HepG2 (cell line): ENCODE data around the gene GEMIN4. TPM values are rescaled to one million over a fixed set of nuclear protein-coding genes. Genes with fewer than 3 reads are reported as not detected.

Source experiments
- ATAC-seq: fragments of 200-7000 bp; cut with Tn5 transposase; 3 replicates; pipeline ENCODE4 v1.9.1; 2020; ENCODE audit warnings: mild to moderate bottlenecking, moderate library complexity
- BruUV-seq: library from RNA; stranded (reverse); fragments of 400-500 nt; replicated peaks from 2 replicates; lab custom pipeline; 2021; lab: Mats Ljungman, UMichigan
- CTCF ChIA-PET: fragments of 300-600 bp; formaldehyde crosslinking; extraction: SDS; loops from one replicate; lab custom pipeline; 2021; ENCODE audit warnings: low total read pairs, inconsistent platforms, low intra/inter-chr PET ratio; lab: Yijun Ruan, JAX
- POLR2A ChIA-PET: fragments of 350-600 bp; sonication (Branson Sonifier 250); formaldehyde crosslinking; loops from one replicate; lab custom pipeline; 2020; ENCODE audit warnings: antibody characterized with exemption, inconsistent platforms; lab: Yijun Ruan, JAX
- DNase-seq: peaks from one replicate; pipeline ENCODE4 v3.0.0-alpha.2; 2015; ENCODE audit warnings: low spot score
- FAIRE-seq: peaks from 3 replicates; lab custom pipeline; 2011; peaks lifted over from hg19 to GRCh38; lab: Jason Lieb, UNC
- H2AFZ ChIP-seq: one replicate; pipeline ENCODE4 v1.6.1; 2011; ENCODE audit warnings: low read length, inconsistent platforms
- H3K27ac ChIP-seq: fragments of 300-600 bp; 3 replicates; pipeline ENCODE4 v1.8.0; 2011; ENCODE audit warnings: mixed run types, mild to moderate bottlenecking, mixed read lengths, low read length, inconsistent platforms; ENCODE audit not compliant: insufficient read depth; ENCODE audit errors: extremely low read length
- H3K27me3 ChIP-seq, 2 experiments: fragments of 200-600 bp in 1 of 2; 2 replicates in 1 of 2; 3 replicates in 1 of 2; pipeline versions ENCODE4 v1.6.0 to v1.8.0; 2011; ENCODE audit warnings: low read length in 2 of 2, mild to moderate bottlenecking in 2 of 2, moderate library complexity in 2 of 2, inconsistent platforms in 1 of 2; ENCODE audit not compliant: insufficient read depth in 2 of 2, control insufficient read depth in 1 of 2
- H3K36me3 ChIP-seq, 2 experiments: fragments of 200-600 bp in 1 of 2; replicated peaks in 1 of 2; 2 replicates in 1 of 2; 3 replicates in 1 of 2; pipeline versions ENCODE4 v1.5.1 to v1.8.0; 2011; ENCODE audit warnings: low read length in 2 of 2, inconsistent platforms in 1 of 2; ENCODE audit not compliant: insufficient read depth in 2 of 2, control insufficient read depth in 1 of 2
- H3K4me1 ChIP-seq: 2 replicates; pipeline ENCODE4 v1.5.1; 2012; ENCODE audit warnings: low read length, inconsistent platforms; ENCODE audit not compliant: insufficient read depth
- H3K4me2 ChIP-seq: 2 replicates; pipeline ENCODE4 v1.6.0; 2011; ENCODE audit warnings: low read depth, low read length, inconsistent platforms
- H3K4me3 ChIP-seq, 3 experiments: fragments of 200-600 bp in 1 of 3; sonication (generic), shearing (Covaris generic) in 1 of 3; replicated peaks in 1 of 3; 2 replicates each; pipeline ENCODE4 v1.5.1; 2011 to 2016; ENCODE audit warnings: low read length in 3 of 3, inconsistent platforms in 2 of 3, low read depth in 2 of 3, mild to moderate bottlenecking in 2 of 3, control low read depth in 1 of 3, mixed read lengths in 1 of 3; ENCODE audit not compliant: insufficient read depth in 1 of 3
- H3K79me2 ChIP-seq: one replicate; pipeline ENCODE4 v1.6.1; 2011; ENCODE audit warnings: low read length, inconsistent platforms; ENCODE audit not compliant: insufficient read depth
- H3K9ac ChIP-seq: 2 replicates; pipeline ENCODE4 v1.6.0; 2011; ENCODE audit warnings: mild to moderate bottlenecking, low read depth, low read length, inconsistent platforms; ENCODE audit not compliant: insufficient read depth
- H3K9me3 ChIP-seq: 2 replicates; pipeline ENCODE4 v1.5.1; 2012; ENCODE audit warnings: mild to moderate bottlenecking, low read length
- H4K20me1 ChIP-seq: 2 replicates; pipeline ENCODE4 v1.6.0; 2011; ENCODE audit warnings: inconsistent platforms, mild to moderate bottlenecking, low read length, moderate library complexity; ENCODE audit not compliant: insufficient read depth
- CENPX ChIP-seq: sonication (generic); formaldehyde crosslinking; IDR thresholded peaks from 2 replicates; pipeline ENCODE4 v1.9.0; 2021; ENCODE audit warnings: mild to moderate bottlenecking, missing genetic modification reagents, moderate library complexity
- EEA1 ChIP-seq: sonication (generic); formaldehyde crosslinking; IDR thresholded peaks from 2 replicates; pipeline ENCODE4 v1.5.1; 2020; ENCODE audit warnings: mild to moderate bottlenecking, missing genetic modification reagents, borderline replicate concordance
- FLYWCH1 ChIP-seq: sonication (generic); formaldehyde crosslinking; IDR thresholded peaks from 2 replicates; pipeline ENCODE4 v1.8.1; 2023; ENCODE audit warnings: mild to moderate bottlenecking, missing genetic modification reagents
- FOSL1 ChIP-seq: sonication (generic); formaldehyde crosslinking; IDR thresholded peaks from 2 replicates; pipeline ENCODE4 v1.9.0; 2021; ENCODE audit warnings: missing genetic modification reagents, borderline replicate concordance
- HIVEP1 ChIP-seq: sonication (generic); formaldehyde crosslinking; IDR thresholded peaks from 2 replicates; pipeline ENCODE4 v1.4.0; 2020; ENCODE audit warnings: mild to moderate bottlenecking, missing genetic modification reagents
- KLF13 ChIP-seq: sonication (generic); formaldehyde crosslinking; IDR thresholded peaks from 2 replicates; pipeline ENCODE4 v1.4.0; 2020; ENCODE audit warnings: mild to moderate bottlenecking, missing genetic modification reagents
- RERE ChIP-seq: IDR thresholded peaks from 2 replicates; pipeline ENCODE4 v1.6.1; 2016; ENCODE audit warnings: low read depth, missing genetic modification reagents, missing compliant biosample characterization
- RFX5 ChIP-seq: IDR thresholded peaks from 2 replicates; pipeline ENCODE4 v1.6.1; 2011; ENCODE audit warnings: low read depth, low read length, improper control_type of control experiment
- SPEN ChIP-seq: sonication (generic); formaldehyde crosslinking; IDR thresholded peaks from 2 replicates; pipeline ENCODE4 v1.5.1; 2020; ENCODE audit warnings: low read depth, mild to moderate bottlenecking, missing genetic modification reagents
- SRF ChIP-seq: IDR thresholded peaks from 2 replicates; pipeline ENCODE4 v1.6.1; 2011; ENCODE audit warnings: mild to moderate bottlenecking, low read depth, low read length, moderate library complexity
- TP53 ChIP-seq: sonication (generic); formaldehyde crosslinking; conservative IDR thresholded peaks from 2 replicates; pipeline ENCODE4 v1.4.0; 2020; ENCODE audit warnings: missing genetic modification reagents
- ZNF740 ChIP-seq: sonication (generic); formaldehyde crosslinking; IDR thresholded peaks from 2 replicates; pipeline ENCODE4 v1.4.0; 2020; ENCODE audit warnings: missing genetic modification reagents
- ZNF878 ChIP-seq: sonication (generic); formaldehyde crosslinking; IDR thresholded peaks from 2 replicates; pipeline ENCODE4 v1.8.1; 2023; ENCODE audit warnings: mild to moderate bottlenecking, missing genetic modification reagents, moderate library complexity
- WGBS: methylation state at CpG from one replicate; pipeline ENCODE4 v1.1.6; 2017; ENCODE audit warnings: low lambda C conversion rate; 5-methylcytosine and 5-hydroxymethylcytosine counted together
- in situ Hi-C: cut with HindIII; loops from 2 replicates; pipeline ENCODE4 v1.10.0; 2017; ENCODE audit warnings: low pct_unique_long_range_greater_than_20kb; ENCODE audit not compliant: extremely low pct_ligation_motif_present
- intact Hi-C: fragments of 100-400 bp; cut with micrococcal nuclease; formaldehyde crosslinking; loops from one replicate; pipeline ENCODE4 v1.10.0; 2022; ENCODE audit not compliant: unreplicated experiment
- polyA plus RNA-seq, 8 experiments: library from polyadenylated mRNA; depleted of rRNA in 3 of 8; stranded (reverse) in 7 of 8; unstranded in 1 of 8; fragments of >200 nt; fragmentation: Illumina TruSeq in 4 of 8; extraction: Trizol in 4 of 8; gene quantifications; 2 replicates each; pipeline versions ENCODE4 v1.2.1 to v1.2.3, GENCODE V29; 2011 to 2016; ENCODE audit warnings: low read depth in 4 of 8, missing spikeins in 1 of 8, mixed read lengths in 1 of 8; ENCODE audit not compliant: insufficient read depth in 1 of 8
- total RNA-seq, 5 experiments: library from RNA; depleted of rRNA; stranded (reverse); fragments of >200 nt; fragmentation: Illumina TruSeq; extraction: Trizol; gene quantifications; 2 replicates each; pipeline ENCODE4 v1.2.3, GENCODE V29; 2016; ENCODE audit warnings: low read depth in 1 of 5
- TF ChIP-seq, protein P1 (sequence below): sonication (generic); formaldehyde crosslinking; IDR thresholded peaks from 2 replicates; pipeline ENCODE4 v1.5.1; 2020; ENCODE audit warnings: mild to moderate bottlenecking, moderate library complexity, missing genetic modification reagents

The GEMIN4 gene
- total and polyA plus RNA-seq, 2 of the 13 experiments (the other 11 are each of a cell fraction or from before 2014, with no cell fraction given), result 10.8 to 22.7 TPM

GRCh38 chr17:721540-721937 is 30.5 kb downstream of the GEMIN4 start (continued):
- TF ChIP-seq EEA1 (CRISPR knock-in tag) (no peak), KLF13 (CRISPR knock-in tag) (no peak), CENPX (CRISPR knock-in tag) (no peak), SPEN (no peak), FOSL1 (CRISPR knock-in tag) (no peak), ZNF878 (CRISPR knock-in tag) (no peak), RFX5 (no peak), ZNF740 (CRISPR knock-in tag) (no peak)
- TF ChIP-seq, protein P1, sequence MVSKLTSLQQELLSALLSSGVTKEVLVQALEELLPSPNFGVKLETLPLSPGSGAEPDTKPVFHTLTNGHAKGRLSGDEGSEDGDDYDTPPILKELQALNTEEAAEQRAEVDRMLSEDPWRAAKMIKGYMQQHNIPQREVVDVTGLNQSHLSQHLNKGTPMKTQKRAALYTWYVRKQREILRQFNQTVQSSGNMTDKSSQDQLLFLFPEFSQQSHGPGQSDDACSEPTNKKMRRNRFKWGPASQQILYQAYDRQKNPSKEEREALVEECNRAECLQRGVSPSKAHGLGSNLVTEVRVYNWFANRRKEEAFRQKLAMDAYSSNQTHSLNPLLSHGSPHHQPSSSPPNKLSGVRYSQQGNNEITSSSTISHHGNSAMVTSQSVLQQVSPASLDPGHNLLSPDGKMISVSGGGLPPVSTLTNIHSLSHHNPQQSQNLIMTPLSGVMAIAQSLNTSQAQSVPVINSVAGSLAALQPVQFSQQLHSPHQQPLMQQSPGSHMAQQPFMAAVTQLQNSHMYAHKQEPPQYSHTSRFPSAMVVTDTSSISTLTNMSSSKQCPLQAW (CRISPR knock-in tag), result no peak

DNA sequence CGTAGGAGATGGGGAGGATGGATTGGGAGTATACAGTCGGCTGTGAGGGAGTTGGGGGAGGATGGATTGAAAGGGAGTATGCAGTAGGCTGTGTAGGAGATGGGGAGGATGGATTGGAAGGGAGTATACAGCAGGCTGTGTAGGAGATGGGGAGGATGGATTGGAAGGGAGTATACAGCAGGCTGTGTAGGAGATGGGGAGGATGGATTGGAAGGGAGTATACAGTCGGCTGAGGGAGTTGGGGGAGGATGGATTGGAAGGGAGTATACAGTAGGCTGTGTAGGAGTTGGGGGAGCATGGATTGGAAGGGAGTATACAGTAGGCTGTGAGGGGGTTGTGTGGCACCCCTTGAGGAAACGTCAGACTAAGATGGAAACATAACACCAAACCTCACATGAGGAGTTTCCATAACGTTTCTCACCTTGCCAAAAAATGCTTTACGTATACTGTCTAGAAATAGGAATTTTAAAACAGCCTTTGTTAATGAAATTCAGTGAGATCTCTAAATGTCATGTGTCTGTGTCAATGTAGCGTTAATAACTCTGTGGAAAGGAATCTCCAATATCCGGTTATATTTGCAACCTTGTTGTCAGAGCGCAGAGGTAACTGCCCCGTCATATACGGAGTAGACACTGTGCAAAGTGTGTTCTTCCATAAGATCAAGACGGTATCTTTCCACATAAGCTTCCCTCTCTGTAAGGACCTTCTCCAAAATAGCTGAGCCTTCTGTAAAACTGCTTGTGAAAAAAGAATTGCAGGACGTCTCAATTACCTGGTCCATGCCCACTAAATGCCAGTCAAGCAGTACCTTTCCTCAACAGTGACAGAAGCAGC is 31.1 kb downstream of the GEMIN4 start:
- no peak for DNase-seq
- H3K9ac ChIP-seq, result no peak overlapping the region
- in situ Hi-C loops, result no loop called here
- H3K27me3 ChIP-seq, result no peaks in the 10 kb centered on the region
- H2AFZ ChIP-seq, result no peak overlapping the region
- no peak overlapping the region for H3K27ac ChIP-seq
- CTCF ChIA-PET, result no interaction called here
- H3K9me3 ChIP-seq, result no peaks in the 10 kb centered on the region
- H3K79me2 ChIP-seq, result no peaks in the 10 kb centered on the region
- H3K4me2 ChIP-seq, result peak overlapping the region; percentile 23; the same call in 1 of the 2 replicates
- no peaks in the 10 kb centered on the region for H3K36me3 ChIP-seq
- no peak for ATAC-seq
- H3K4me3 ChIP-seq, result no peak overlapping the region
- no peak for FAIRE-seq
- no peaks in the 10 kb centered on the region for H4K20me1 ChIP-seq
- whole genome bisulfite sequencing, result 58% methylated on average over 13 of the region's 13 CpGs
- intact Hi-C loops, result no loop called here
- peaks cover 23% of the 10 kb centered on the region for H3K4me1 ChIP-seq
- BruUV-seq, result no TSS peak
- POLR2A ChIA-PET, result no interaction called here
- TF ChIP-seq TP53 (CRISPR knock-in tag) (no peak), SRF (no peak), HIVEP1 (CRISPR knock-in tag) (no peak), FLYWCH1 (CRISPR knock-in tag) (no peak), RERE (CRISPR knock-in tag) (no peak)
